Measurements from ENCODE around the gene CASK.
A peak's percentile ranks its signal among the peaks of the same experiment; 100 is the strongest.

CASK gene

DNA sequence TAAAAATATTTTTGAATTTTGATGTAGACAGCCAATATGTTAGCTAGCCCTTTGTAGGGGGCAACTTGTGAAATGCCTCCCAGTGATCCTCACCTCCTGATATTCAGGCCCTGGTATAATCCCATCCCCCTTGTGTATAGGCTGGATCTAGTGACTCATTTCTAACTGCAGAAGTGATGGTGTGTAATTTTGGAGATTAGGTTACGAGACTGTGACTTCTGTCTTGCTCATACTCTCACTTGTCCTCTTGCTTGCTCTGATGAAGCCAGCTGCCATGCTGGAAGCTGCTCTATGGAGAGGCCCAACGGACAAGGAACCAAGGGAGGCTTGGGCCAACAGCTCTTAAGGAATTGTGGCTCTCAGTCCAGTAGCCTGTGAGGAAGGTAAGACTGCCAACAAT lies 137.7 kb downstream of the CASK start:
- TF ChIP-seq, protein P1, sequence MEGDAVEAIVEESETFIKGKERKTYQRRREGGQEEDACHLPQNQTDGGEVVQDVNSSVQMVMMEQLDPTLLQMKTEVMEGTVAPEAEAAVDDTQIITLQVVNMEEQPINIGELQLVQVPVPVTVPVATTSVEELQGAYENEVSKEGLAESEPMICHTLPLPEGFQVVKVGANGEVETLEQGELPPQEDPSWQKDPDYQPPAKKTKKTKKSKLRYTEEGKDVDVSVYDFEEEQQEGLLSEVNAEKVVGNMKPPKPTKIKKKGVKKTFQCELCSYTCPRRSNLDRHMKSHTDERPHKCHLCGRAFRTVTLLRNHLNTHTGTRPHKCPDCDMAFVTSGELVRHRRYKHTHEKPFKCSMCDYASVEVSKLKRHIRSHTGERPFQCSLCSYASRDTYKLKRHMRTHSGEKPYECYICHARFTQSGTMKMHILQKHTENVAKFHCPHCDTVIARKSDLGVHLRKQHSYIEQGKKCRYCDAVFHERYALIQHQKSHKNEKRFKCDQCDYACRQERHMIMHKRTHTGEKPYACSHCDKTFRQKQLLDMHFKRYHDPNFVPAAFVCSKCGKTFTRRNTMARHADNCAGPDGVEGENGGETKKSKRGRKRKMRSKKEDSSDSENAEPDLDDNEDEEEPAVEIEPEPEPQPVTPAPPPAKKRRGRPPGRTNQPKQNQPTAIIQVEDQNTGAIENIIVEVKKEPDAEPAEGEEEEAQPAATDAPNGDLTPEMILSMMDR (IDR thresholded peaks at IDR 0.05) = no peak
- H2AFZ ChIP-seq = no peak overlapping the region
- no peaks in the 10 kb centered on the region for H3K79me2 ChIP-seq
- H3K36me3 ChIP-seq (ENCODE audit: control insufficient read depth, insufficient read depth, low read length) = no peaks in the 10 kb centered on the region
- no peak overlapping the region for H3K4me2 ChIP-seq (ENCODE audit: low read length)
- no peaks in the 10 kb centered on the region for H3K4me1 ChIP-seq
- no peak overlapping the region for H3K4me3 ChIP-seq (ENCODE audit: low read depth, low read length)
- no peak overlapping the region for H3K27ac ChIP-seq
- H3K9ac ChIP-seq = no peak overlapping the region
- no peaks in the 10 kb centered on the region for H3K9me3 ChIP-seq (ENCODE audit: control insufficient read depth, low read length)
- no peaks in the 10 kb centered on the region for H3K27me3 ChIP-seq (ENCODE audit: control insufficient read depth, insufficient read depth, low read length)

DNA sequence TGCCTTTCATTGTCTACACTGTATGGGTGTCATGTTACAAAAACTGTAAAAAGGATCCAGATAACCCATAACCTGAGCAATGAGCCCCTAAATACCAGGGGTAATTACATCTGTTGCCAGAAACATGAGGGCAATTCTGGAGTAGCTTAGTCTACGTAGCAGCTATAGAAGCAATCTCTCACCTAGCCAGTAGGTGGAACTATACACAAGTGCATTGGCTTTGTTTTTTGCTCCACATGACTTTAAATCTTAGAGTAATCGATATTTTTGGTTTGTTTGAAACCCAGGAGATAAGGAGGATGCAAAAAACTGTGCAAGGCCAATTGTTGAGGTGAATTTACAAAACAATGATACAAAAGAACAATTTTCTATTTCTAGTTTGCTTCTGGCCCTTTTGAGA lies 141.9 kb downstream of the CASK start:
- Histone ChIP-seq H3K36me3 (ENCODE audit: control insufficient read depth, insufficient read depth, low read length) (no peaks in the 10 kb centered on the region), H3K4me1 (no peaks in the 10 kb centered on the region), H2AFZ (no peak overlapping the region), H3K79me2 (no peaks in the 10 kb centered on the region), H3K9ac (no peak overlapping the region), H3K9me3 (ENCODE audit: control insufficient read depth, low read length) (no peaks in the 10 kb centered on the region), H3K4me3 (ENCODE audit: low read depth, low read length) (no peak overlapping the region), H3K27ac (no peak overlapping the region), H3K27me3 (ENCODE audit: control insufficient read depth, insufficient read depth, low read length) (no peaks in the 10 kb centered on the region), H3K4me2 (ENCODE audit: low read length) (no peak overlapping the region)
- TF ChIP-seq, protein P1 (IDR thresholded peaks at IDR 0.05) = peak; percentile 49

DNA sequence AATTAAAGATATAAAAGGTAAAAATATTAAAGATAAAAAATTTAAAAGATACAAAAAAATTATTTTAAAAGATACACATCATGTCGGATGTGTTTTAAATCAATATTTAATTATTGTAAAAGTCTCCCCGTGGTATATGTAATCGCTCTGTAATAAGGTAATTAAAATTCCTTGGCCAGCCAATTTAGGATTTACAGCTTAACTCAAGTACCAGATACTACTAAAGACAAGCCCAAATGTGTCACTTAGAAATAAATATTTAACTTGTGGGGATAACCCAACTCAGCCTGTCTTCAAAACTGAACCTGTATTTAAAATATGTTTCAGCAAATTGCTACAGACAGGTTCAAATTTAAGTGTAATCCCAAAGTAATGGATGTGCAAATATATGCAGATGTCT lies 143.4 kb downstream of the CASK start:
- no peak overlapping the region for H3K4me3 ChIP-seq (ENCODE audit: low read depth, low read length)
- H3K9me3 ChIP-seq (ENCODE audit: control insufficient read depth, low read length) = no peaks in the 10 kb centered on the region
- no peaks in the 10 kb centered on the region for H3K36me3 ChIP-seq (ENCODE audit: control insufficient read depth, insufficient read depth, low read length)
- TF ChIP-seq, protein P1 (IDR thresholded peaks at IDR 0.05) = no peak
- H2AFZ ChIP-seq = no peak overlapping the region
- H3K4me2 ChIP-seq (ENCODE audit: low read length) = no peak overlapping the region
- H3K9ac ChIP-seq = no peak overlapping the region
- no peaks in the 10 kb centered on the region for H3K4me1 ChIP-seq
- no peak overlapping the region for H3K27ac ChIP-seq
- no peaks in the 10 kb centered on the region for H3K79me2 ChIP-seq
- H3K27me3 ChIP-seq (ENCODE audit: control insufficient read depth, insufficient read depth, low read length) = no peaks in the 10 kb centered on the region

DNA sequence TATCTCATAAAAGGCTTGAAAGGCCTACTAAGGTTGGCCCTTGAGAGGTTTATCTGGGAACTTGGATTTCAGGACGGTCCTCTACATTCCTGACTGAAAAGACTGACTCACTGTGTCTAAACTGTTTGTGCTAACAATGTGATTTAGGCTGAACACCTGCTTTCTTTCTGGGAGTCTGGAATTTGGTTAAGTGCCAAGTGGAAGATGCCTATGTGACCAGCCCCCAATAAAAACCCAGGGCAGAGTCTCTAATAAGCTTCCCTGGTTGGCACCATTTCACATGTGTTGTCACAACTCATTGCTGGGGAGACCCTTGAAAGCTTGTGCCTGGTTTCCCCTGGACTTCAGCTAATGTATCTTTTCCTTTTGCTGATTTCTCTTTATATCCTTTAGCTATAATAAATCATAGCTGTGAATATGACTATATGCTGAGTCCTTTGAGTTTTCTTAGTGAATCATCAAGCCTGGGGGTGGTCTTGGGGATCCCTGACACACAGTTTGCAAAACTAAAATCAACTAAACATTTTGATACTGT lies 144.3 kb downstream of the CASK start:
- H3K9me3 ChIP-seq (ENCODE audit: control insufficient read depth, low read length) = no peaks in the 10 kb centered on the region
- H3K27ac ChIP-seq = no peak overlapping the region
- no peak overlapping the region for H2AFZ ChIP-seq
- no peak overlapping the region for H3K4me2 ChIP-seq (ENCODE audit: low read length)
- no peaks in the 10 kb centered on the region for H3K36me3 ChIP-seq (ENCODE audit: control insufficient read depth, insufficient read depth, low read length)
- H3K4me1 ChIP-seq = no peaks in the 10 kb centered on the region
- H3K9ac ChIP-seq = no peak overlapping the region
- no peaks in the 10 kb centered on the region for H3K79me2 ChIP-seq
- no peaks in the 10 kb centered on the region for H3K27me3 ChIP-seq (ENCODE audit: control insufficient read depth, insufficient read depth, low read length)
- TF ChIP-seq, protein P1 (IDR thresholded peaks at IDR 0.05) = no peak
- no peak overlapping the region for H3K4me3 ChIP-seq (ENCODE audit: low read depth, low read length)

DNA sequence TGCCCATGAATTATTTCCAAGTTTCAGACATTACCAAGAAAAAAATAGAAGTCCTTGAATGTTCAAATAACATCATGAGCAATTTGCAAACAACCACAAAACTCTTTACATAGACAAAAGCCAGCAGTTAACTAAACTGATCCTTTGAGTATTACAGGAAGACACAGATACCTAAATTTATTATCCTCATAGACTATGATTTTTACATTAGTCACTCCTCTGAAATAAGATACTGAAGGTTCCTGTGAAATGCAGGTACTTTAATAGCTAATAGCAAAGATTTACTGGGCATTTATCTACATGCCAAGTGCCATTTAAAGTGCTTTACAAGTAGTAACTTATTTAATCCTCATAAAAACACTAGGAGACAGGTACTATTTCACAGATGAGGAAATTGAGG lies 161.7 kb downstream of the CASK start:
- Histone ChIP-seq H2AFZ (no peak overlapping the region), H3K27ac (no peak overlapping the region), H3K4me3 (ENCODE audit: low read depth, low read length) (no peak overlapping the region), H3K36me3 (ENCODE audit: control insufficient read depth, insufficient read depth, low read length) (no peaks in the 10 kb centered on the region), H3K4me2 (ENCODE audit: low read length) (no peak overlapping the region), H3K4me1 (no peaks in the 10 kb centered on the region), H3K9me3 (ENCODE audit: control insufficient read depth, low read length) (no peaks in the 10 kb centered on the region), H3K27me3 (ENCODE audit: control insufficient read depth, insufficient read depth, low read length) (no peaks in the 10 kb centered on the region), H3K9ac (no peak overlapping the region), H3K79me2 (no peaks in the 10 kb centered on the region)
- TF ChIP-seq, protein P1 (IDR thresholded peaks at IDR 0.05) = no peak

Data from parathyroid adenoma (tissue), 2 donors.